CD4-positive, alpha-beta memory T cell (primary cell): ENCODE data around the gene NKD2. TPM values are rescaled to one million over a fixed set of nuclear protein-coding genes. Genes with fewer than 3 reads are reported as not detected.
A peak's percentile ranks its signal among the peaks of the same experiment; 100 is the strongest.

Source experiments
- CTCF ChIA-PET: fragments of 350-600 bp; sonication (Branson Sonifier 250); formaldehyde crosslinking; loops from one replicate; lab custom pipeline; 2021; ENCODE audit warnings: inconsistent platforms; ENCODE audit not compliant: partially characterized antibody; lab: Charles Lee
- POLR2A ChIA-PET: fragments of 350-600 bp; sonication (Branson Sonifier 250); formaldehyde crosslinking; loops from one replicate; lab custom pipeline; 2021; ENCODE audit not compliant: partially characterized antibody; lab: Charles Lee
- DNase-seq, 5 donors: peaks; one replicate each; pipeline versions ENCODE4 v3.0.0 to v3.0.0-alpha.2; 2020 to 2022; ENCODE audit warnings: mixed read lengths in 1 of 5
- H3K27ac ChIP-seq: one replicate; pipeline ENCODE4 v1.7.0; 2013; ENCODE audit warnings: low read depth, low read length
- H3K27me3 ChIP-seq: 2 replicates; pipeline ENCODE4 v1.7.0; 2013; ENCODE audit warnings: mild to moderate bottlenecking, low read length, moderate library complexity; ENCODE audit not compliant: insufficient read depth
- H3K36me3 ChIP-seq: 2 replicates; pipeline ENCODE4 v1.7.0; 2013; ENCODE audit warnings: mild to moderate bottlenecking, low read length, moderate library complexity; ENCODE audit not compliant: insufficient read depth
- H3K4me1 ChIP-seq: 2 replicates; pipeline ENCODE4 v1.7.0; 2013; ENCODE audit warnings: mild to moderate bottlenecking, low read length, moderate library complexity; ENCODE audit not compliant: insufficient read depth
- H3K4me3 ChIP-seq, 2 donors: one replicate each; pipeline ENCODE4 v1.7.0; 2013; ENCODE audit warnings: low read length in 2 of 2, mild to moderate bottlenecking in 1 of 2
- H3K9me3 ChIP-seq, 2 donors: one replicate each; pipeline ENCODE4 v1.7.0; 2013; ENCODE audit warnings: low read length in 2 of 2, control low read depth in 1 of 2; ENCODE audit not compliant: control insufficient read depth in 1 of 2
- H3K27ac Mint-ChIP-seq, 7 donors: one replicate each; pipeline ENCODE4 v1.8.0; 2020 to 2021; ENCODE audit warnings: mixed read lengths in 7 of 7, mild to moderate bottlenecking in 6 of 7, inconsistent platforms in 3 of 7, moderate library complexity in 3 of 7
- H3K27me3 Mint-ChIP-seq, 2 donors: one replicate each; pipeline ENCODE4 v1.8.0; 2020 to 2021; ENCODE audit warnings: mixed read lengths in 2 of 2
- H3K36me3 Mint-ChIP-seq, 2 donors: one replicate each; pipeline ENCODE4 v1.8.0; 2020 to 2021; ENCODE audit warnings: mixed read lengths in 2 of 2, inconsistent platforms in 1 of 2, mild to moderate bottlenecking in 1 of 2
- H3K4me1 Mint-ChIP-seq, 4 donors: one replicate each; pipeline ENCODE4 v1.8.0; 2020 to 2021; ENCODE audit warnings: mixed read lengths in 4 of 4, mild to moderate bottlenecking in 1 of 4
- H3K4me3 Mint-ChIP-seq, 8 donors: one replicate each; pipeline ENCODE4 v1.8.0; 2020 to 2021; ENCODE audit warnings: mixed read lengths in 8 of 8, mild to moderate bottlenecking in 7 of 8, moderate library complexity in 6 of 8, inconsistent platforms in 3 of 8
- H3K9me3 Mint-ChIP-seq, 8 donors: one replicate each; pipeline ENCODE4 v1.8.0; 2020 to 2021; ENCODE audit warnings: mixed read lengths in 8 of 8, mild to moderate bottlenecking in 5 of 8, inconsistent platforms in 3 of 8, moderate library complexity in 1 of 8
- intact Hi-C: fragments of 100-400 bp; cut with micrococcal nuclease; formaldehyde crosslinking; loops from one replicate; pipeline ENCODE4 v1.15.1; 2023
- polyA plus RNA-seq, 2 donors: library from polyadenylated mRNA; unstranded; fragments of 300-500 nt; fragmentation: Illumina TruSeq; gene quantifications; one replicate each; pipeline ENCODE4 v1.2.3, GENCODE V29; 2021
- total RNA-seq, 2 experiments: library from RNA; stranded (reverse); gene quantifications; one replicate each; pipeline ENCODE4 v1.2.3, GENCODE V29; 2021

Gene NKD2
- total and polyA plus RNA-seq, 4 experiments from 2014 or later: not detected

- H3K4me3 Mint-ChIP-seq: peak overlapping the region; percentile 22 to 76 (median 64)
- peak overlapping the region in 3 of 7 donors; percentile 51 to 79 (median 52) for H3K27ac Mint-ChIP-seq
- Histone ChIP-seq H3K36me3 (no peaks in the 10 kb centered on the region), H3K27me3 (peaks cover 29% of the 10 kb centered on the region), H3K9me3 (no peaks in the 10 kb centered on the region), H3K4me1 (peaks cover 28% of the 10 kb centered on the region), H3K27ac (no peak overlapping the region), H3K4me3 (no peak overlapping the region)
- ChIA-PET POLR2A (no interaction called here), CTCF (interaction anchor here (4.4 kb wide), 1 partner anchor 135 kb away, joined by 17 read pairs; no protein-coding TSS in a partner anchor)
- DNase-seq: no peak
- H3K36me3 Mint-ChIP-seq: no peaks in the 10 kb centered on the region
- H3K27me3 Mint-ChIP-seq: peaks cover 21 to 41% of the 10 kb centered on the region in 2 donors
- intact Hi-C loops: loop anchor here (2.0 to 10.0 kb wide), 3 partner anchors 135 to 639 kb away; no protein-coding TSS in a partner anchor
- H3K4me1 Mint-ChIP-seq: peaks cover 10 to 47% (median 30%) of the 10 kb centered on the region in 4 donors
- no peaks in the 10 kb centered on the region for H3K9me3 Mint-ChIP-seq
Observed at GRCh38 chr5:1005904-1006655, 2.5 kb upstream of the NKD2 start.

GRCh38 chr5:1006656-1007071 lies 1.9 kb upstream of the NKD2 start:
- Histone ChIP-seq H3K4me1 (peaks cover 28% of the 10 kb centered on the region), H3K27ac (no peak overlapping the region), H3K36me3 (no peaks in the 10 kb centered on the region), H3K9me3 (no peaks in the 10 kb centered on the region), H3K4me3 (no peak overlapping the region), H3K27me3 (peaks cover 29% of the 10 kb centered on the region)
- Mint-ChIP-seq H3K27me3 (peaks cover 26 to 46% of the 10 kb centered on the region in 2 donors), H3K27ac (peak overlapping the region in 1 of 7 donors; percentile 22), H3K9me3 (no peaks in the 10 kb centered on the region), H3K36me3 (no peaks in the 10 kb centered on the region), H3K4me1 (peaks cover 12 to 47% (median 30%) of the 10 kb centered on the region in 4 donors), H3K4me3 (peak overlapping the region in 4 of 8 donors; percentile 7 to 61 (median 46))
- intact Hi-C loops: loop anchor here (10.0 kb wide), 2 partner anchors 332 to 638 kb away; no protein-coding TSS in a partner anchor
- CTCF ChIA-PET: interaction anchor here (4.4 kb wide), 1 partner anchor 135 kb away, joined by 17 read pairs; no protein-coding TSS in a partner anchor
- DNase-seq: no peak
- POLR2A ChIA-PET: no interaction called here

GRCh38 chr5:1007221-1007680 lies 1.4 kb upstream of the NKD2 start:
- Mint-ChIP-seq H3K36me3 (no peaks in the 10 kb centered on the region), H3K4me1 (peaks cover 12 to 47% (median 28%) of the 10 kb centered on the region in 4 donors), H3K4me3 (peak overlapping the region in 5 of 8 donors; percentile 9 to 61 (median 47)), H3K9me3 (no peaks in the 10 kb centered on the region), H3K27ac (no peak overlapping the region), H3K27me3 (peaks cover 26 to 46% of the 10 kb centered on the region in 2 donors)
- ChIA-PET CTCF (interaction anchor here (4.4 kb wide), 1 partner anchor 134 kb away, joined by 17 read pairs; no protein-coding TSS in a partner anchor), POLR2A (interaction anchor here (0.9 kb wide), 1 partner anchor 133 kb away, joined by 3 read pairs; no protein-coding TSS in a partner anchor)
- Histone ChIP-seq H3K36me3 (no peaks in the 10 kb centered on the region), H3K4me1 (peaks cover 28% of the 10 kb centered on the region), H3K9me3 (no peaks in the 10 kb centered on the region), H3K27ac (no peak overlapping the region), H3K4me3 (no peak overlapping the region), H3K27me3 (peaks cover 29% of the 10 kb centered on the region)
- no peak for DNase-seq
- intact Hi-C loops: loop anchor here (10.0 kb wide), 2 partner anchors 332 to 638 kb away; no protein-coding TSS in a partner anchor

GRCh38 chr5:1007681-1008450 lies 736 bp upstream of the NKD2 start:
- ChIA-PET CTCF (interaction anchor here (4.4 kb wide), 1 partner anchor 133 kb away, joined by 17 read pairs; no protein-coding TSS in a partner anchor), POLR2A (interaction anchor here (0.9 kb wide), 1 partner anchor 133 kb away, joined by 3 read pairs; no protein-coding TSS in a partner anchor)
- Histone ChIP-seq H3K4me1 (peaks cover 28% of the 10 kb centered on the region), H3K36me3 (no peaks in the 10 kb centered on the region), H3K9me3 (no peaks in the 10 kb centered on the region), H3K27ac (no peak overlapping the region), H3K27me3 (peaks cover 29% of the 10 kb centered on the region), H3K4me3 (no peak overlapping the region)
- DNase-seq: no peak
- intact Hi-C loops: loop anchor here (2.0 to 10.0 kb wide), 3 partner anchors 85 to 637 kb away; no protein-coding TSS in a partner anchor
- Mint-ChIP-seq H3K27ac (peak overlapping the region in 1 of 7 donors; percentile 25), H3K4me3 (peak overlapping the region in 4 of 8 donors; percentile 74 to 85 (median 76)), H3K27me3 (peaks cover 26 to 46% of the 10 kb centered on the region in 2 donors), H3K9me3 (no peaks in the 10 kb centered on the region), H3K36me3 (no peaks in the 10 kb centered on the region), H3K4me1 (peaks cover 12 to 47% (median 26%) of the 10 kb centered on the region in 4 donors)

GRCh38 chr5:1009359-1010180 lies 968 bp downstream of the NKD2 start:
- intact Hi-C loops: loop anchor here (2.0 to 10.0 kb wide), 3 partner anchors 87 to 635 kb away; no protein-coding TSS in a partner anchor
- Mint-ChIP-seq H3K27ac (no peak overlapping the region), H3K4me1 (peaks cover 4 to 34% (median 12%) of the 10 kb centered on the region in 4 donors), H3K4me3 (peak overlapping the region in 6 of 8 donors; percentile 19 to 73 (median 54)), H3K27me3 (peaks cover 25 to 40% of the 10 kb centered on the region in 2 donors), H3K36me3 (no peaks in the 10 kb centered on the region), H3K9me3 (no peaks in the 10 kb centered on the region)
- Histone ChIP-seq H3K9me3 (no peaks in the 10 kb centered on the region), H3K4me3 (no peak overlapping the region), H3K36me3 (no peaks in the 10 kb centered on the region), H3K27me3 (peaks cover 29% of the 10 kb centered on the region), H3K27ac (no peak overlapping the region), H3K4me1 (peaks cover 17% of the 10 kb centered on the region)
- no peak for DNase-seq
- POLR2A ChIA-PET: no interaction called here
- CTCF ChIA-PET: interaction anchor here (1.1 to 4.4 kb wide), 2 partner anchors 86 to 132 kb away, joined by 4 to 17 read pairs; no protein-coding TSS in a partner anchor

GRCh38 chr5:1010181-1010510 lies 1.5 kb downstream of the NKD2 start:
- intact Hi-C loops: no loop called here
- no peaks in the 10 kb centered on the region for H3K36me3 Mint-ChIP-seq
- H3K27me3 Mint-ChIP-seq: peaks cover 25 to 40% of the 10 kb centered on the region in 2 donors
- Histone ChIP-seq H3K4me1 (peaks cover 14% of the 10 kb centered on the region), H3K4me3 (no peak overlapping the region), H3K36me3 (no peaks in the 10 kb centered on the region), H3K9me3 (no peaks in the 10 kb centered on the region), H3K27ac (no peak overlapping the region), H3K27me3 (peaks cover 29% of the 10 kb centered on the region)
- CTCF ChIA-PET: interaction anchor here (1.1 kb wide), 1 partner anchor 86 kb away, joined by 4 read pairs; no protein-coding TSS in a partner anchor
- POLR2A ChIA-PET: interaction anchor here (1.0 kb wide), 1 partner anchor 10 kb away, joined by 4 read pairs; no protein-coding TSS in a partner anchor
- peaks cover 4 to 34% (median 12%) of the 10 kb centered on the region in 4 donors for H3K4me1 Mint-ChIP-seq
- H3K27ac Mint-ChIP-seq: no peak overlapping the region
- H3K4me3 Mint-ChIP-seq: peak overlapping the region in 6 of 8 donors; percentile 20 to 57 (median 41)
- no peaks in the 10 kb centered on the region for H3K9me3 Mint-ChIP-seq
- no peak for DNase-seq
